Muscle layer of duodenum (tissue), 2 donors: Measurements from ENCODE around the gene FAM184B.

Experiments used
- H3K27ac ChIP-seq: one replicate; pipeline ENCODE4 v1.7.0; 2013; ENCODE audit warnings: mild to moderate bottlenecking, low read length
- H3K27me3 ChIP-seq: one replicate; pipeline ENCODE4 v1.7.0; 2013; ENCODE audit warnings: low read depth, mild to moderate bottlenecking, control low read depth, low read length
- H3K36me3 ChIP-seq, 2 donors: one replicate each; pipeline ENCODE4 v1.7.0; 2013; ENCODE audit warnings: low read length in 2 of 2, control low read depth in 1 of 2, mild to moderate bottlenecking in 1 of 2; ENCODE audit not compliant: insufficient read depth in 2 of 2, control insufficient read depth in 1 of 2
- H3K4me1 ChIP-seq, 2 donors: one replicate each; pipeline ENCODE4 v1.7.0; 2013; ENCODE audit warnings: low read length in 2 of 2, mild to moderate bottlenecking in 2 of 2, control low read depth in 1 of 2, moderate library complexity in 1 of 2; ENCODE audit not compliant: insufficient read depth in 2 of 2, control insufficient read depth in 1 of 2
- H3K4me3 ChIP-seq, 2 donors: one replicate each; pipeline ENCODE4 v1.7.0; 2013; ENCODE audit warnings: low read length in 2 of 2, low read depth in 1 of 2, mild to moderate bottlenecking in 1 of 2
- H3K9me3 ChIP-seq, 2 donors: one replicate each; pipeline ENCODE4 v1.7.0; 2013; ENCODE audit warnings: low read length in 2 of 2, control low read depth in 1 of 2, mild to moderate bottlenecking in 1 of 2; ENCODE audit not compliant: control insufficient read depth in 1 of 2
- donor health status: healthy.

FAM184B gene

DNA sequence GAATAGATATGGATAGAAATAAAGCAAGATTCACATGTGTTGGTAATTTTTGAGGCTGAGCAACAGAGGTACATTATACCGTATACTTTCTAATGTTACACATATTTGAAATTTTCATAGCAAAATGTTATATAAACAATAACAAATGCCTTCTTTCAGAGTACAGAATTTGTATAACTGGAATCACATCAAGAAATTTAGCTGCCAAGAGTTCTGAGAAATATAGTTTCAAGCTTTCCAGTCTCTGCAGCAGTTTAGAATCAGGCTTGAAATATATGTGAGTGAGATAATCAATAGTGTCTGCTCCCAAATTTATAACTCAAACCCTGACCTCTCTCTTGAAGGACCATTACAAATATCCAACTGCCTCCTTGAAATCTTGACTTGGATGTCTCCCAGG, 23.8 kb downstream of the FAM184B start:
- H3K27ac ChIP-seq, result no peak overlapping the region
- H3K9me3 ChIP-seq, result no peaks in the 10 kb centered on the region
- H3K27me3 ChIP-seq, result no peaks in the 10 kb centered on the region
- no peaks in the 10 kb centered on the region for H3K36me3 ChIP-seq
- no peaks in the 10 kb centered on the region for H3K4me1 ChIP-seq
- no peak overlapping the region for H3K4me3 ChIP-seq

DNA sequence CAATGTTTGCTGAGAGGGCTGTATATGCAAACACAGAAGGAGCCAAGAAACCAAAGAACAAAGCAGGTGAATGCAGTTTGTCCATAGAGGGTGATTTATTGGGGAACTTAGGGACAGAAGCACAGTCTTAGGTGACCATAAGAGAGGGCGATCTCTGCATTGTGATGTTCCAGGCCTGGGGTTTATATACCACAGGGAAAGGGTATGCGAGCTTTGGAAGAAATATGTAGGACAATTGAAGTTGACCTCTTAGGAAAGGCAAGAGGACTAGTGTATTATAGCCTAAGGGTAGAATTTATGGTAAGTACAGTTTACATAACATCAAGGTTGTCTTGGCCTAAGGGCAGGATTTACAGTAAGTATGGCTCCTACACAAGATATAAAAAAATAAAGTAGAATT, 27.8 kb downstream of the FAM184B start:
- H3K4me3 ChIP-seq, result no peak overlapping the region
- no peak overlapping the region for H3K27ac ChIP-seq

DNA sequence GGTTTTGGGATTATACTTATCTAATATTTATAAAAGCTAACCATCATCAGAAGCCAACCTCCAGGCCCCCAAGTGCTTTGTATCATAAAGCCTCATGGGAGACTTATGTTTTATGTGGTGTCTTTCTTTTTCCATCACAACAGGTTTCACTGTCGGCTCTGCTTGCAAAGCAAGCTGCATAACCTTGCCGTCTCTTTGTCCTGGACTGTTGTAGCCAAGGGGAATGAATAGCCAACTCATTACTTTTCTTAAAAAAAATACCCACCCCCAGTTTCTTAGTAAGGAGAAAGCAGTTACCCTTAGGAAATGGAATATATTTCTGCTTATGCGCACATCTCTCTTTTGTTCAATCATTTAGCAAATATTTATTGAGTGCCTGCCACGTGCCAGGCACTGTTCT, 40.7 kb downstream of the FAM184B start:
- no peaks in the 10 kb centered on the region for H3K36me3 ChIP-seq
- no peaks in the 10 kb centered on the region for H3K27me3 ChIP-seq
- H3K27ac ChIP-seq, result no peak overlapping the region
- no peaks in the 10 kb centered on the region for H3K9me3 ChIP-seq
- no peak overlapping the region for H3K4me3 ChIP-seq
- no peaks in the 10 kb centered on the region for H3K4me1 ChIP-seq

More for the DNA sequence above, 27.8 kb downstream of the FAM184B start:
- Histone ChIP-seq H3K4me1 (no peaks in the 10 kb centered on the region), H3K27me3 (no peaks in the 10 kb centered on the region), H3K9me3 (no peaks in the 10 kb centered on the region), H3K36me3 (no peaks in the 10 kb centered on the region)

DNA sequence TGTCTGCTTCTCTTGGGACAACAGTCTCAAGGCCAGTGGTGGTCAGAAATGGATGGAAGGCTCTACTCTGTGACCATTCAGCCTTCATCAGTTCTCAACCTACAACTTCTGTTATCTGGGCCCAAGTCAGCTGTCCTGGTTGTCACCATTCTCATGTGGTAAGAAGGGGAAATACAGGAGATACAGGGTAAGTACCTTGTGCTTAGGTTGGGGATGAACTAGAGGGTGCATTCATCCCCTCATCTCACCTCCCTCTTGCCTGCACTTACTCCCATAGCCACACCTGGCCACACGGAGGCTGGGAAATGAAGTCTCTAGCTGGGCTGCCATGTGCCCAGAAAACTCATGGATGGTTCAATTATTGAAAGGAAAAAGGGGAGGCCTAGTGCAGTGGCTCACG, 44.9 kb downstream of the FAM184B start:
- no peaks in the 10 kb centered on the region for H3K27me3 ChIP-seq

DNA sequence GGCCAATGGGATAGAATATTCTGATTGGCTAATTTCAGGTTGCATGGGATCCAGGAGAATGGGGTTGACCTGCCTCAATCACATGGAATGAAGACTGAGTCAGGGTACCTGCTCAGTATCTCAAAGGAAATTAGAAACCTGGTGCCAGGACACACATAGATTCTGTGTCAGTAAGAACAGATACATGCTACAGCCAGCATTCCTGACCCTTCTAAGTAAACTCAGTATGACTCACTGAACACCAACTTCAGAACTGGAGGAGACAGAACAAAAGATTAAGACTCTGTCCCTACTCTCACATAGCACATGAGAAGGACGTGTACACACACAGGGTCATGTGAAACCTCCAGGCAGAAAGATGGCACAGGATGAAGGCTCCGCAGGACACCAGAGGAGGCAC, 54.5 kb downstream of the FAM184B start:
- Histone ChIP-seq H3K4me3 (no peak overlapping the region), H3K9me3 (peaks cover 0 to 2% of the 10 kb centered on the region in 2 donors), H3K27me3 (no peaks in the 10 kb centered on the region), H3K4me1 (no peaks in the 10 kb centered on the region), H3K27ac (no peak overlapping the region), H3K36me3 (no peaks in the 10 kb centered on the region)

More for the DNA sequence above, 44.9 kb downstream of the FAM184B start:
- no peaks in the 10 kb centered on the region for H3K36me3 ChIP-seq
- no peak overlapping the region for H3K27ac ChIP-seq
- no peaks in the 10 kb centered on the region for H3K9me3 ChIP-seq
- no peak overlapping the region for H3K4me3 ChIP-seq
- H3K4me1 ChIP-seq, result no peaks in the 10 kb centered on the region

DNA sequence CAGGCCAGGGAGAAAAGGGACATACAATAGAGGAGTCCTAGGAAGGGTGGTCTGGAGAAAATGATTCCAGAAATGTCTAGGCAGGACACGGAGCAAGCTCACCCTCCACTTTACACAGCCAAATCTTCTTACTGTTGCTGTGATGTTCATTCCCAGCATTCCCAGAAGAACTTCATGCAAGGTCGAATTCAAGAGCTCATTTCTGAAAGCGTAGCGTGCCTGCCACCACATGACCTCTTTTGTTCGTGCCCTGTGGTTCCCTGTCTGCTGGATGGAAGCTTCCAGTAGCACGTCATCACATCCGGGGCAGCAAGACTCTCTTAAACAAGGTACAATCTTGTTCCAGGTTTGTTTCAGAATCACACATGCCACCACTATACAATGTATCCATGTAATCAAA, 57.8 kb downstream of the FAM184B start:
- H3K9me3 ChIP-seq, result peaks cover 0 to 2% of the 10 kb centered on the region in 2 donors
- H3K27me3 ChIP-seq, result no peaks in the 10 kb centered on the region
- H3K4me3 ChIP-seq, result no peak overlapping the region
- no peaks in the 10 kb centered on the region for H3K4me1 ChIP-seq
- no peak overlapping the region for H3K27ac ChIP-seq
- H3K36me3 ChIP-seq, result no peaks in the 10 kb centered on the region

DNA sequence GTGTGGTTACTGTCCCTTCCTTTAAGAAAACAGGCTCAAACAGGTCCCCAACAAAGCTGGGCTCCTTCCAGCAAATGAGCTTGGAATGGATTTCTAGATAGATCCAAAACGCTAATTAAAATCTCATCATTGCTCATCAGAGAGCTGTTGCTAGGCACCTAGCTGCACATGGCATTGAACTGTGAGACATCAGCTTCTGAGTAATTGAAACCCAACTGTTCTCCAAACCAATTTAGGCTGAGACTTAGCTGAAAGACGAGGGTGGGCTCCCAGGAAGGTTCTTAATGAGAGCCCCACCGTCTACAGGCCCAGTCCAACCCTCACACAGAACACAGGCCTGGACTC, 59.1 kb downstream of the FAM184B start:
- Histone ChIP-seq H3K9me3 (no peaks in the 10 kb centered on the region), H3K27me3 (no peaks in the 10 kb centered on the region), H3K36me3 (no peaks in the 10 kb centered on the region), H3K4me3 (no peak overlapping the region), H3K27ac (no peak overlapping the region), H3K4me1 (no peaks in the 10 kb centered on the region)

DNA sequence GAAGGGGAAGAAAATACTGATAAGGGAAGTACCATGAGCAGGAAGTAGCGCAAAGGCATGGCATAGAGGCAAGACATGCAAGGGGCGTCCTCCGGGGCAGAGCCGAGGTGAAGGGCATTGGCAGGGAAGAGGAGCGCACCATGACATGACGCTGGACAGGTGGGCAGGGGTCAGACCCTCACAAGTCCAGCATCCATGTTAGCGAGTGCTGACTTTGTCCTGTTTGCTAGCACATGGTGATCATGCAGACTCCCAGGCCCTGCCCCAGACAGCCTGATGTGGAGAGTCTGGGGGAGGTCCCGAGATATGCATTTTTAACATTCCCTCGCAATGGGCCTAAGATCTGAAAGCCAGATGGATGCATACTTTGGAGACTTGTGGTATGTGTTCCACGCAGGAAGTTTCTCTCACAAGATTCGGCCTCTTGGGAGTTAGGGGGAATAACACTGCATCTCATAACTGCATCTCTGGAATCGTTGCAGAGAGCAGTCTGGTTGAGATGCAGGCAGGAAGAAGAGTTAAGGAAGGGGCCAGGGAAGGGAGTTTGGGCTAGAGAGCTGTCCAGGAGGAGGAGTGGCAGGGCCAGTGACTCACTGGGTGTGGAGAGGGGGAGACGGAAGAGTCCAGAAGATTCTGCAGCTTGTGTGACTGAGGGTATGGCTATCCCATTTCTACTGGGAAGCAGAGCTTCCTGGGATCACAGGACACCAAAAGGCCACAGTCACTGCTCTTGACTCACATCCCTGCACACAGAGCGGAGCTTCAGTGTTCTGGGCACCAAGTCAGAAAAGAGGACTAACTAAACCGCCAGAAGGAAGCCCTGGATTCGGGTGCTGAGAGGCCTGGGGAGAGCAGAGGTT, 59.7 kb downstream of the FAM184B start:
- Histone ChIP-seq H3K27me3 (no peaks in the 10 kb centered on the region), H3K9me3 (no peaks in the 10 kb centered on the region), H3K27ac (no peak overlapping the region), H3K4me3 (no peak overlapping the region), H3K4me1 (no peaks in the 10 kb centered on the region), H3K36me3 (no peaks in the 10 kb centered on the region)

DNA sequence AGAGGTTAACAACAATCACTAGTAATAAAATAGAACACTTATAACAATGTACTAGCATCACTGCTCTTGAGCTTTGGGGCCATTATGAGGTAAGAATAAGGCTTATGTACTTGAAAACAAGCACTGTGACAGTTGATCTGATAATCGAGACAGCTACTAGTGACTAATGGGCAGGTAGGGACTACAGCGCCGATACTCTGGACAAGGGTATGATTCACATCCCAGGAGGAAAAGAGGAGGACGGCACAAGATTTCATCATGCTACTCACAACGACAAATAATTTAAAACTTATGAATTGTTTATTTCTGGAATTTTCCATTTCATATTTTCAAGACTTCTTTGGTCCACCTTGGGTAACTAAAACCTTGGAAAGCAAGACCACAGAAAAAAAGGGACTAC, 62.3 kb downstream of the FAM184B start:
- no peak overlapping the region for H3K4me3 ChIP-seq
- H3K27me3 ChIP-seq, result no peaks in the 10 kb centered on the region
- no peaks in the 10 kb centered on the region for H3K4me1 ChIP-seq
- H3K27ac ChIP-seq, result no peak overlapping the region
- H3K9me3 ChIP-seq, result no peaks in the 10 kb centered on the region
- H3K36me3 ChIP-seq, result no peaks in the 10 kb centered on the region

DNA sequence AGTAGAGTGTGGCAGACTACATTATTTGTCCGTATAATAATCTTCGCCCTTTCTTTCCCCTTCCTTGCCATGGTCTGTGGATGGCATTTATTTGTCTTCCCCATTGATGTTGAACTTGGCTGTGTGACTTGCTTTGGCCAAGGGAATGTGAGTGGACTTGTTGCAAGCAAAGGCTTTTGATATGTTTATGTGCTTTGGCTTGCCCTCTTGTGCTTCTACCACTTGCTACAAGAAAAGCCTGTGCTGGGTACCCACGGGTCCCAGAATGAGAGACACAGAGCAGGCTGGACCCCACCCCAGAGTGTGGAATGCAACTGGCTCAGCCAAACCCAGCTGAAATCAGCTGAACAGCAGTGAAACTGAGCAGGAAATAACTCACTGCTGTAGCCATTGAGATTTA, 63.0 kb downstream of the FAM184B start:
- H3K27me3 ChIP-seq, result no peaks in the 10 kb centered on the region
- no peak overlapping the region for H3K27ac ChIP-seq
- no peaks in the 10 kb centered on the region for H3K36me3 ChIP-seq
- H3K4me3 ChIP-seq, result no peak overlapping the region
- no peaks in the 10 kb centered on the region for H3K4me1 ChIP-seq
- H3K9me3 ChIP-seq, result no peaks in the 10 kb centered on the region

DNA sequence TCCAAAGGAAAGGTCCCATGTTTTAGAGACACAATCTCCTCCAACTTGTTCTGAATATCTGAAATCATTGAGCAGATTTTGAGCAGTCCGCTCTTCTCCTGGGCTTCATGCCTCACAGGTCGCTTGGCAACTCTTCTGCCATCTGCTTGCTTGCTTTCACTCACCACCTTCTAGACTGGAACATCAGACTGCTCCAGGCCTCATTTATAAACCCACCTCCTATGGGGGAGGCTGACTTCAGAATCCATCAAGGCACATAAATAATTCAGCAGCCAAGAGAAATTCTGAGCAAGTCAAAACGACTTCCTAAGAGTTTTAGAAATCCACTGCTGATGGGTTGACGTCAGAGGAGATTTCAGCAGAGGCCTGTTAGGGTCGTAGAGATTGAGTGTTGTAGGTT, 64.1 kb downstream of the FAM184B start:
- no peak overlapping the region for H3K27ac ChIP-seq
- no peaks in the 10 kb centered on the region for H3K9me3 ChIP-seq
- no peaks in the 10 kb centered on the region for H3K4me1 ChIP-seq
- H3K4me3 ChIP-seq, result no peak overlapping the region
- no peaks in the 10 kb centered on the region for H3K36me3 ChIP-seq
- H3K27me3 ChIP-seq, result no peaks in the 10 kb centered on the region

DNA sequence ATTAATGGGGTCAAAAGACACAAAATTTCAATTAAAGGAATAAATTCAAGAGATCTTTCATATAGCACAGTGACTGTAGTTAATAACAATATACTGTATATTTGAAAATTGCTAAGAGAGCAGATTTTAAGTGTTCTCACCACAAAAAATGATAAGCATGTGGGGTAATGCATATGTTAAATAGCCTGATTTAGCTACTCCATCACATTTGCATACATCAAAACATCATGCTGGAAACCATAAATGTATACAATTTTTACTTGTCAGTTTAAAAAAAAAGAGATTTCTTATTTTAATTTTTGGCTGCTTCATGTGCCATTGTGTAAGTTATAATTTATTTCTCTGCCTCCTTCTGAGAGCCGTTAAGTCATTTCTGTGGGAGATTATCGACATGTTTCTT, 65.9 kb downstream of the FAM184B start:
- no peaks in the 10 kb centered on the region for H3K9me3 ChIP-seq
- H3K27ac ChIP-seq, result no peak overlapping the region
- no peaks in the 10 kb centered on the region for H3K27me3 ChIP-seq
- H3K36me3 ChIP-seq, result no peaks in the 10 kb centered on the region
- H3K4me3 ChIP-seq, result no peak overlapping the region
- H3K4me1 ChIP-seq, result no peaks in the 10 kb centered on the region
